C4-2B (cell line): ENCODE data around the gene BTG2.

Experiments used
- ZFX ChIP-seq: fragments of 450-650 bp; IDR thresholded peaks from 2 replicates; pipeline ENCODE4 v1.6.1; 2017
- TF ChIP-seq, protein P1 (sequence below): fragments of 450-650 bp; conservative IDR thresholded peaks from 2 replicates; pipeline ENCODE4 v1.5.1; 2017; ENCODE audit warnings: mild to moderate bottlenecking

DNA sequence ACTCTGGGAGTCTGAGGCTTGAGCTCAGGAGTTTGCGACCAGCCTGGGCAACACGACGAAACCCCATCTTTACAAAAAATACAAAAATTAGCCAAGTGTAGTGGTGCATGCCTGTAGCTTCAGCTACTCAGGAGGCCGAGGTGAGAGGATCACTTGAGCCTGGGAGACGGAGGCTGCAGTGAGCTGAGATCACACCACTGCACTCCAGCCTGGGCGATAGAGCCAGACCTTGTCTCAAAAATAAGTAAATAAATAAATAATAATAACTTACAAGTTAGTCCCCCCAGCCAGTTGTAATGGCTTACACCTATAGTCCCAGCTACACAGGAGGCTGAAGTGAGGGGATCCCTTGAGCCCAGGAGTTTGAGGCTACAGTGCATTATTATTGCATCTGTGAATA, 21.7 kb upstream of the BTG2 start:
- TF ChIP-seq, protein P1, sequence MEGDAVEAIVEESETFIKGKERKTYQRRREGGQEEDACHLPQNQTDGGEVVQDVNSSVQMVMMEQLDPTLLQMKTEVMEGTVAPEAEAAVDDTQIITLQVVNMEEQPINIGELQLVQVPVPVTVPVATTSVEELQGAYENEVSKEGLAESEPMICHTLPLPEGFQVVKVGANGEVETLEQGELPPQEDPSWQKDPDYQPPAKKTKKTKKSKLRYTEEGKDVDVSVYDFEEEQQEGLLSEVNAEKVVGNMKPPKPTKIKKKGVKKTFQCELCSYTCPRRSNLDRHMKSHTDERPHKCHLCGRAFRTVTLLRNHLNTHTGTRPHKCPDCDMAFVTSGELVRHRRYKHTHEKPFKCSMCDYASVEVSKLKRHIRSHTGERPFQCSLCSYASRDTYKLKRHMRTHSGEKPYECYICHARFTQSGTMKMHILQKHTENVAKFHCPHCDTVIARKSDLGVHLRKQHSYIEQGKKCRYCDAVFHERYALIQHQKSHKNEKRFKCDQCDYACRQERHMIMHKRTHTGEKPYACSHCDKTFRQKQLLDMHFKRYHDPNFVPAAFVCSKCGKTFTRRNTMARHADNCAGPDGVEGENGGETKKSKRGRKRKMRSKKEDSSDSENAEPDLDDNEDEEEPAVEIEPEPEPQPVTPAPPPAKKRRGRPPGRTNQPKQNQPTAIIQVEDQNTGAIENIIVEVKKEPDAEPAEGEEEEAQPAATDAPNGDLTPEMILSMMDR: no peak
- TF ChIP-seq ZFX: no peak
